ENCODE results near the gene NASP.
A peak's percentile ranks its signal among the peaks of the same experiment; 100 is the strongest.
"Not testable (repeated sequence)": the region's sequence is repeated elsewhere in the genome, so short reads cannot be mapped to it uniquely, and the experiment has no call there.

Gene NASP

GRCh38 chr1:45585496-45586075 lies 1.7 kb downstream of the NASP start:
- H3K36me3 ChIP-seq (ENCODE audit: insufficient read depth, low read length): no peaks in the 10 kb centered on the region; the same call in none of the 2 replicates

DNA sequence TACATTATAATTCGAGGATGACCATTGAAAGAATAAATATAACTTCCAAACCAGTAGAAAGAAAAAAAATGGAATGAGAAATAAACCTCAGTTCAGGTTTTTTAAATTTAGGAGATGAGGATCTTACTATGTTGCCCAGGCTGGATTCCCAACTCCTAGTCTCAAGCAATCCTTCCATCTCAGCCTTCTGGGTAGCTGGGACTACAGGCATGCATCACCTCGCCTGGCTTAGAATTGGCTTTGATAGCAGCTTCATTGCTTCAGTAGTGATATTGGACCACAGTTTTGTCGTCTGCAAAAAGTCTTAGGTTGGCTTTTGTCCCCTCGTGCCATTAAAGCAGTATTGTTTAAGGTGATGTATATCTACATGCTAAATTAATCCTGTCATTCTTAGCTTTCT lies 2.9 kb downstream of the NASP start:
- peaks cover 5% of the 10 kb centered on the region for H3K36me3 ChIP-seq (ENCODE audit: insufficient read depth, low read length)
- H3K9me3 ChIP-seq (ENCODE audit: control insufficient read depth, insufficient read depth, low read length): no peaks in the 10 kb centered on the region
- no peak overlapping the region for H3K9ac ChIP-seq (ENCODE audit: low read depth, low read length)
- H3K4me1 ChIP-seq (ENCODE audit: insufficient read depth, low read length): peaks cover 8% of the 10 kb centered on the region; the same call in 1 of the 2 replicates

More at GRCh38 chr1:45585496-45586075, 1.7 kb downstream of the NASP start:
- no peaks in the 10 kb centered on the region for H3K9me3 ChIP-seq (ENCODE audit: control insufficient read depth, insufficient read depth, low read length)
- H3K9ac ChIP-seq (ENCODE audit: low read depth, low read length): peak overlapping the region; percentile 98
- peaks cover 8% of the 10 kb centered on the region; the same call in 1 of the 2 replicates for H3K4me1 ChIP-seq (ENCODE audit: insufficient read depth, low read length)

- peaks cover 23% of the 10 kb centered on the region for H3K36me3 ChIP-seq (ENCODE audit: insufficient read depth, low read length)
- H3K4me1 ChIP-seq (ENCODE audit: insufficient read depth, low read length): peaks cover 8% of the 10 kb centered on the region; the same call in 1 of the 2 replicates
- H3K9ac ChIP-seq (ENCODE audit: low read depth, low read length): no peak overlapping the region
- no peaks in the 10 kb centered on the region for H3K9me3 ChIP-seq (ENCODE audit: control insufficient read depth, insufficient read depth, low read length)
These were observed 6.0 kb downstream of the NASP start for GRCh38 chr1:45589861-45590260.

DNA sequence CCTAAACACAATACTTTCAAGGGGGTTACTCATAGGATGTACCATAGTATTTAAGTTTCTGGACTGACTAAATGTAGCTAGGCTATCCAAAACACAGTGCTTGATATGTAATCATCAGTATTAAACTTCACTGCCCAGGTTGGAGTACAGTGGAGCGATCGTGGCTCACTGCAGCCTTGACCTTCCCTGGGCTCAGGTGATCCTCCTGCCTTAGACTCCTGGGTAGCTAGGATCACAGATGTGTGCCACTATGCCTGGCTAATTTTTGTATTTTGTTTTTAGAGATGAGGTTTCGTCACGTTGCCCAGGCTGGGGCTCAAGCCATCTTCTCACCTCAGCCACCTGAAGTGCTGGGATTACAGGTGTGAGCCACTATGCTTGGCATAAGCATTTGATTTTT lies 10.6 kb downstream of the NASP start:
- Histone ChIP-seq H3K9me3 (ENCODE audit: control insufficient read depth, insufficient read depth, low read length) (no peaks in the 10 kb centered on the region), H3K9ac (ENCODE audit: low read depth, low read length) (no peak overlapping the region), H3K36me3 (ENCODE audit: insufficient read depth, low read length) (peaks cover 35% of the 10 kb centered on the region), H3K4me1 (ENCODE audit: insufficient read depth, low read length) (no peaks in the 10 kb centered on the region)

DNA sequence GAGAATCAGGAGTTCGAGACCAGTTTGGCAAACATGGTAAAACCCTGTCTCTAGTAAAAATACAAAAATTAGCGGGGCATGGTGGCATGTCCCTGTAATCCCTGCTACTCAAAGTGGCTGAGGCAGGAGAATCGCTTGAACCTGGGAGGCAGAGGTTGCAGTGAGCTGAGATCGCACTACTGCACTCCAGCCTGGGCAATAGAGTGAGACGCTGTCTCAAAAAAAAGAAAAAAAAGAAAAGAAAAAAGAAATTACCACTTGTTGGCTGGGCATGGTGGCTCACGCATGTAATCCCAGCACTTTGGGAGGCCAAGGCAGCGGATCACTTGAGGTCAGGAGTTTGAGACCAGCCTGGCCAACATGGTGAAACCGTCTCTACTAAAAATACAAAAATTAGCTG lies 12.9 kb downstream of the NASP start:
- H3K36me3 ChIP-seq (ENCODE audit: insufficient read depth, low read length): peaks cover 31% of the 10 kb centered on the region
- H3K9me3 ChIP-seq (ENCODE audit: control insufficient read depth, insufficient read depth, low read length); H3K9ac ChIP-seq (ENCODE audit: low read depth, low read length); H3K4me1 ChIP-seq (ENCODE audit: insufficient read depth, low read length): not testable (repeated sequence)

- Histone ChIP-seq H3K9ac (ENCODE audit: low read depth, low read length) (no peak overlapping the region), H3K4me1 (ENCODE audit: insufficient read depth, low read length) (peaks cover 19% of the 10 kb centered on the region), H3K36me3 (ENCODE audit: insufficient read depth, low read length) (peaks cover 24% of the 10 kb centered on the region), H3K9me3 (ENCODE audit: control insufficient read depth, insufficient read depth, low read length) (no peaks in the 10 kb centered on the region)
These were observed 20.4 kb downstream of the NASP start for GRCh38 chr1:45604239-45604638.

GRCh38 chr1:45607404-45608074 lies 23.7 kb downstream of the NASP start:
- Histone ChIP-seq H3K36me3 (ENCODE audit: insufficient read depth, low read length) (peaks cover 38% of the 10 kb centered on the region), H3K4me1 (ENCODE audit: insufficient read depth, low read length) (peaks cover 15% of the 10 kb centered on the region), H3K9me3 (ENCODE audit: control insufficient read depth, insufficient read depth, low read length) (no peaks in the 10 kb centered on the region), H3K9ac (ENCODE audit: low read depth, low read length) (no peak overlapping the region)

DNA sequence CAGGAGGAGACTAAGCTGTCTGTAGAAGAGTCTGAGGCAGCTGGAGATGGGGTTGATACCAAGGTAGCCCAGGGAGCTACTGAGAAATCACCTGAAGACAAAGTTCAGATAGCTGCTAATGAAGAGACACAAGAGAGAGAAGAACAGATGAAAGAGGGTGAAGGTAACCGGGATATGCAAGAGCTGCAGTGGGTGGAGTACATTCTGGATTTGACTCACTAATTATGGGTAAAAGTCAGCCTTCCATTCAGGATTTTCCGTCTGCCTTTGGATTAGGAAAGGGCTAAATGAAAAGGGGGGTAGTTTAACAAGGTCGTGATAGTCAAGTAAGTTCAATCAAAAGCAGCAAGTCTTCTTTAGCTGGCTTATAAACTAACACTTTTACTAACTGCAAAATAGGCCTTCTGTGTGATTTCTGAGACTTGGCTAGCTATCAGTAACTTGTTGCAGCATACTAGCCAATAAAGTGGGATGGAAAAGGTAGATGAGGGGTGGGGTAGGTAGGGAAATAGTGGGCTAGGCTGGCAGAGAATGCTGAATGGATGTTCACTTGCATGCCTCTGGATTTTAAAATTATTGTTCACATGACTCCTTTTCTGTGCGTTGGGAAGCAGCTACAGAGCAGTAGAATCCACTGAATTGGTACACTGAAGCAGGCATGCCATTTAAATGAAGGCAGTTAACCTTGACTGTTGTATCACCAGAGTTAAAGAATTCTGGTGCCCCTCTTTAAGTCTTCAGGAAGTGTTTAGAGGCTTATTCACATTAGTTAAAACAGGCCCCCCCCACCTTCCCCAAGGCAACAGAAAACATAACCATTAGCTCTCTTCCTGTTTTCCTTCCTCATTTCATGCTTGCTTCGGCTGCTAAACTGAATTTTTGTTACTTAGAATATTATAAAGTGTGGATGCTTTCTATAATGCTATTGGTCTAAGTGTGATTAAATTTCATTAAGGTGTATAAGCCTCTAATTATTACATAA lies 24.6 kb downstream of the NASP start:
- Histone ChIP-seq H3K4me1 (ENCODE audit: insufficient read depth, low read length) (peaks cover 15% of the 10 kb centered on the region), H3K9me3 (ENCODE audit: control insufficient read depth, insufficient read depth, low read length) (no peaks in the 10 kb centered on the region), H3K36me3 (ENCODE audit: insufficient read depth, low read length) (peaks cover 38% of the 10 kb centered on the region), H3K9ac (ENCODE audit: low read depth, low read length) (no peak overlapping the region)

GRCh38 chr1:45610589-45611226 lies 26.9 kb downstream of the NASP start:
- H3K9ac ChIP-seq (ENCODE audit: low read depth, low read length): no peak overlapping the region
- H3K36me3 ChIP-seq (ENCODE audit: insufficient read depth, low read length): peaks cover 44% of the 10 kb centered on the region
- H3K9me3 ChIP-seq (ENCODE audit: control insufficient read depth, insufficient read depth, low read length): no peaks in the 10 kb centered on the region
- peaks cover 15% of the 10 kb centered on the region for H3K4me1 ChIP-seq (ENCODE audit: insufficient read depth, low read length)

GRCh38 chr1:45612941-45613579 lies 29.2 kb downstream of the NASP start:
- Histone ChIP-seq H3K9ac (ENCODE audit: low read depth, low read length) (no peak overlapping the region), H3K9me3 (ENCODE audit: control insufficient read depth, insufficient read depth, low read length) (no peaks in the 10 kb centered on the region), H3K4me1 (ENCODE audit: insufficient read depth, low read length) (peaks cover 5% of the 10 kb centered on the region; the same call in 1 of the 2 replicates), H3K36me3 (ENCODE audit: insufficient read depth, low read length) (peaks cover 60% of the 10 kb centered on the region)

DNA sequence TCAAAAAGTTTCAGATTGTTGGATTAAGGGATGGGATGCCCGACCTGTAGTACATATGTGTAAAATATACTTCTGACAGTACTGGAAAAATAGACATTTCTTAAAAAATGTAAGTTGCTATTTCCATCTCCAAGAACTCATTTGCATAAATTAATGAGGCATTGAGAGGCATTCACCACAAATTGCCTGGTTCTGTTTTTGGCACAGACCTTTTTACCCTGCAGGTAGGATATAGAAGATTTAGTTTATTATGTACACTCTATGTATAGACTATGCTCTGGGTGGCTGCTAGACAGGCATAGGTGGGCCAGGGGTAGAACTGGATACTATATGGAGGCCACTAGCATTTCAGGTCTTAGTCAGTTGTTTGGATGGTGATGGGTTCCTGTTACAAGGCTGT lies 32.0 kb downstream of the NASP start:
- Histone ChIP-seq H3K4me1 (ENCODE audit: insufficient read depth, low read length) (no peaks in the 10 kb centered on the region), H3K9me3 (ENCODE audit: control insufficient read depth, insufficient read depth, low read length) (no peaks in the 10 kb centered on the region), H3K9ac (ENCODE audit: low read depth, low read length) (no peak overlapping the region), H3K36me3 (ENCODE audit: insufficient read depth, low read length) (peaks cover 50% of the 10 kb centered on the region)

DNA sequence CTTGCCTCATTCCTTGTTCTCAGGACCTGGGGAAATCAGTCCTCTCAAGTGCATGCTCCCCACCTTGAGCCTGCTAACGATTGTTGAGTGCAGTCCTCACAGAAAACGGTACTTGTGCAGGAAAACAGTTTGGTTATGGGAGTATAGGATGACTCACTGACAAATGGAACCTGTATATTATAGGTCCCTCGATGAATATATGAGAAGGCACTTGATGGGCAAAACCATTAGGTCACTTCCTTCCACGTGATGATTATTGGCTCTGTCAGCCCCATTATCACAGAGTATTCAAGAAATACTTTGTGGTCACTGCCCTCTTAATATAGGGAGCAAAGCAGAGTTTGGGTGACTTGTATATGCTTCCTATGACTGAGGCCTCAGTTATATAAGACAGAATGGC lies 33.8 kb downstream of the NASP start:
- Histone ChIP-seq H3K9me3 (ENCODE audit: control insufficient read depth, insufficient read depth, low read length) (no peaks in the 10 kb centered on the region), H3K36me3 (ENCODE audit: insufficient read depth, low read length) (peaks cover 44% of the 10 kb centered on the region), H3K9ac (ENCODE audit: low read depth, low read length) (no peak overlapping the region), H3K4me1 (ENCODE audit: insufficient read depth, low read length) (no peaks in the 10 kb centered on the region)

DNA sequence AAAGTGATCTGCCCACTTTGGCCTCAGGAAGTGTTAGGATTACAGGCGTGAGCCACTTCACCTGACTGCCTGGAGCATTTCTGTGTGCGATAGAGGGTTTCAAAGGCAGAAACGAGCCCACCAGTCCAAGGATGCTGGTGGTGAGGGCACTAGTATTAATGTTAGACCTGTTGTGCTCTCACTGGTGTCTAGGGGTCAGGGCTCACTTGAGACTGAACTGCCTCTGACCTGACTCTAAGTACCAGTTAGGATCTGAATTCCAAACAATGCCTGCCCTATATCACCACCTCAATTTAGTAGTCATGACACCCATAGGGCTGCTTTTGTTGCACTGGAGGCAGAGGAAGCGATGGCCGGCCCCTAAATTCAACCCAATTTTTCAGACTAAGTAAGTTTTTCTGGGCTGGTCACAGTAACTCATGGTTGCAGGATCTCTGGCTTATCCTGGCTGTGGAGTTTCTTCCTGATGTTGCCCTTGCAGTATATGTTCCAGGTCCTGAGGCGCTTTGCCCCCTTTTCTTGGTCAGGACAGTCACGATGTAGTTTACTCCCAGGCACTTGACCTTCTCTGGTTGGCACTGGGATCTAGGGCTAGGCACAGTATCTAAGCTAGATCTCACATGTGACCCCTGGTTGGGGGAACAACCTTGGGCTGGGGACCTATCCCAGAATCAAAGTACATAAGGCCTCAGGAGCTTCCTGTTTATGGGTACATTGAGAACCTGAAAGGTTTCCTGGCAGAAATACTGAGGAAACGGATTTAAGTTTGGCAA lies 35.5 kb downstream of the NASP start:
- no peaks in the 10 kb centered on the region for H3K4me1 ChIP-seq (ENCODE audit: insufficient read depth, low read length)
- H3K9ac ChIP-seq (ENCODE audit: low read depth, low read length): no peak overlapping the region
- peaks cover 32% of the 10 kb centered on the region for H3K36me3 ChIP-seq (ENCODE audit: insufficient read depth, low read length)
- H3K9me3 ChIP-seq (ENCODE audit: control insufficient read depth, insufficient read depth, low read length): no peaks in the 10 kb centered on the region
